MG63 (cell line): ENCODE measurements around the gene TNNI3. TPM values are rescaled to one million over a fixed set of nuclear protein-coding genes. Genes with fewer than 3 reads are reported as not detected.
"Not testable (repeated sequence)": the region's sequence is repeated elsewhere in the genome, so short reads cannot be mapped to it uniquely, and the experiment has no call there.

Experiments
- DNase-seq: peaks from one replicate; pipeline ENCODE4 v3.0.0-alpha.2; 2020
- H3K27me3 ChIP-seq: fragments of 250-450 bp; sonication (Bioruptor Pico); 2 replicates; pipeline ENCODE4 v1.5.1; 2020; ENCODE audit warnings: mild to moderate bottlenecking, moderate library complexity
- H3K36me3 ChIP-seq: fragments of 250-450 bp; sonication (Bioruptor Pico); 2 replicates; pipeline ENCODE4 v1.5.1; 2020; ENCODE audit warnings: mild to moderate bottlenecking, moderate library complexity
- H3K4me3 ChIP-seq: fragments of 250-450 bp; sonication (Bioruptor Pico); 2 replicates; pipeline ENCODE4 v1.5.1; 2020; ENCODE audit warnings: mild to moderate bottlenecking, moderate library complexity
- H3K9me3 ChIP-seq: fragments of 250-450 bp; sonication (Bioruptor Pico); 2 replicates; pipeline ENCODE4 v1.5.1; 2020; ENCODE audit warnings: mild to moderate bottlenecking, moderate library complexity
- total RNA-seq: library from RNA; depleted of rRNA; stranded (reverse); fragments of >200 nt; shearing (Covaris generic); gene quantifications from 2 replicates; pipeline ENCODE4 v1.2.3, GENCODE V29; 2014; ENCODE audit warnings: low replicate concordance

Gene TNNI3
- total RNA-seq, 1 experiment from 2014 or later = not detected

DNA sequence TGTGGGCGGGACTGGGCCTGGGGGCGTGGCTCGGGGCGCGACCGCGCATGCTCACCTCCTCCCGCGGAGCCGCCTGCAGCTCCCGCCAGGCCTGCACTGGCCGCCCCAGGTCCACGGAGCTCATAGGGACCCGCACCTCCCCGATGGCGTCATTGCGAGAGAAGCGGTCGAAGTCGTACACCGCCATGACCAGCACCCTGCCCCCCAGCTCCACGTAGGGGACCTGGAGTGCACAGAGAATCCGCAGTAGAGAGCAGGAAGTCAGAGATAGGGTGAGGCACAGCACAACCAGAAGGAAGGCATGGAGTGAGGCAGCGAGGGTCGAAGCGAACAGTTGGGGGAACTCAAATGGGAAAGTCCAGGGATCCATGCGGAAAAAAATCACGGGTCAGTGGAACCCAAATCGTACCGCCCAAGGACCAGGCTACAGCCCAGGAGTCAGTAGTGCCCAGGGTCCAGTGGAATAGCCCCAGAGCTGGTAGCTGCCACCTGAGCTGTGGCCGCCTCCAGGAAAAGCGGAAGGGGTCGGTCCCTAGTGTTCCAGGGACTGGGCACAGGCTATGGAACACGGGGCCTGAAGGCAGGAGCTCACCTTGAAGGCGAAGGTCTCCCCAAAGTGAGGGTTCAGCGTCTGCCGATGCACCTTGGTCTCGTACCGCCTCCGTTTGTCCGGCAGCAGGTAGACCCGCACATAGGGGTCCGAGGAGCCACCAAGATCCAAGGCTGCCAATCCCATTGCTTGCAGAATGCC, 17.8 kb upstream of the TNNI3 start:
- Histone ChIP-seq H3K4me3 (no peak overlapping the region), H3K36me3 (no peaks in the 10 kb centered on the region), H3K27me3 (peaks cover 7% of the 10 kb centered on the region), H3K9me3 (no peaks in the 10 kb centered on the region)
- DNase-seq = no peak

DNA sequence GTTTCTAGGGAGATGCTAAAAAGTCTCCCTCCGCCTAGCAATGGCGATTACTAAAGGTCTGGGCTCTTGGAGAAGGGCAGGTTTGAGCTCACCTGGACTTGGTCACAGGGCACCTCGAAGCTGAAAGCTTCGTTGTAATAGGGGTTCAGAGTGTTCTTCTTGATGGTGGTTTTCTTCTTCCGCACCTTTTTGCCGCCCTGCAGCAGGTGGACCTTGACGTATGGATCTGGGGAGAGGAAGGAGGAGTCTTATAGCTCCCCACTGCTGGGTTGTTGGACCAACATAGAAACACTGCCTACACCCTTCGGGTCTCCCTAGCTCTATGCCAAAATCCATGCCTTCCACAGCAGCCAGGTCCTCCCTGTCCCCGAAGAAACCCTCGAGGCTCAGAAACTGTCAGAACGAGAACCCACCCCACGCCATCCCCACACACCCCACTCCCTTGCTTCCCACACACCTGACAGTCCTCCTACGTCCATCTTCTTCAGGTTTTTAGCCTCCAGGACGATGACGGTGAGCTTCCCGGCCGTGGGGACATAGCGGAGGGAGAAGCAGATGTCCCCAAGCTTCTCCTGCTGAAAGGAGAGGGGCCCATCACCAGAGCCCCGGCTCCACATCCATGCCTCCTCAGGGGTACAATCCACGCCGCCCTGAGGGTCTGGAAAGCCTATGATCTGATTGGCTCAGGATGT, 17.0 kb upstream of the TNNI3 start:
- Histone ChIP-seq H3K27me3 (peaks cover 1% of the 10 kb centered on the region), H3K4me3 (peak overlapping the region; percentile 62; the same call in 1 of the 2 replicates), H3K9me3 (no peaks in the 10 kb centered on the region), H3K36me3 (no peaks in the 10 kb centered on the region)
- no peak for DNase-seq

DNA sequence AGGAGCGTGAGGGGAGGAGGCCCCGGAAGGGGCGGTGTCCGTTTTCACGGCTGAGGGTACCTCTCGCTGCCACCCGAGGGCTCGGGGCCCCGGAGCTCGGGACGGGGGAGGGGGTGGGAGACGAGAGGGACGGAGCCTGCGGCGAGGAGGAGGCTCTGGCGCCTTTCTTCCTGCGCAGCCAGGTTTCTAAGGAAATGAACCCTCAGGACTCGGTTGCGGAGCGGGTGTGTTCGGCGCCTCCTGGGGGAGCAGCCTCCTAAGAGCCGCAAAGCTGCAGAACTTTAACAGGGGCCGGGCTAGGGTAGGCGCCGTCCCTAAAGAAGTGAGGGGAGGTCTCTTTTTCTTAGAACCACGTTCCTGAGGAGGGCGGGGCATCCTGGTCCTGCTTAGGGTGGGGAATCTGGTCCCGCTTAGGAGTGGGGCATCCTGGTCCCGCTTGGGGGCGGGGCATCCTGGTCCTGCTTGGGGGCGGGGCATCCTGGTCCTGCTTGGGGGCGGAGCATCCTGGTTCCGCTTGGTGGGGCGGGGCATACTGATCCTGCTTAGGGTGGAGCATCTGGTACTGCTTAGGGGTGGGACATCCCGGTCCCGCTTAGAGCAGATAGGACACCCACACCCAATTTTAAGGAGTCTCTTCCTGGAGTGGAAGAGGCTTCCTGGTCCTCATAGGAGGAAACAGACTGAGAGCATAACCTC, 16.3 kb upstream of the TNNI3 start:
- peak; percentile 88 for DNase-seq
- no peaks in the 10 kb centered on the region for H3K9me3 ChIP-seq
- no peaks in the 10 kb centered on the region for H3K36me3 ChIP-seq
- peak overlapping the region; percentile 62 for H3K4me3 ChIP-seq
- H3K27me3 ChIP-seq = no peaks in the 10 kb centered on the region; the same call in 1 of the 2 replicates

DNA sequence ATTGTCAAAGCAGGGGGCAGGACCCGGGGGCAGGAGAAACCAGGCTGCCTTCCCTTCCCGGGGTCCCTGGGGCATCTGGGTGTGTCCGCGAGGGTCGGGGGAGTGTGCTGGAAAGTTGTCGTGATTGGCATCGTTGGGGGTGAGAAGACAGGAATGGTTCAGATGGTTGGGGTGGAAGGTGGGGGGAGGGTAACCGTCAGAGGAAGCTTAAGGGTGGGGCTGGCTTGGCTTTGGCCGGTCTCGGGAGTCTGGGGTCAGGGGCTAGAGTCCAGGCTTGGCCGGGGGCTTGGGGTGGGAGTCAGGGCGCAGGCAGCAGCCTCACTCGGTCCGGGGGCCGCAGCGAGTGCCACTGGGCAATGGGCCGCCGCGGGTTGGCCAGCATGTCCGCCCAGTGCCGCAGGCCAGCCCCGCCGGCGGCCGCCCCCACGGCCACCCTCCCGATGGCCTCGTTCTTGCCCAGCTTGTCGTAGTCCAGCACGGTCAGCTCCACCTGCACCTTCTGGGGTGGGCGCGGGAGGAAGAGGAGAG, 15.7 kb upstream of the TNNI3 start:
- Histone ChIP-seq H3K27me3 (no peaks in the 10 kb centered on the region; the same call in 1 of the 2 replicates), H3K9me3 (no peaks in the 10 kb centered on the region), H3K36me3 (no peaks in the 10 kb centered on the region), H3K4me3 (peak overlapping the region; percentile 62)
- DNase-seq = no peak

DNA sequence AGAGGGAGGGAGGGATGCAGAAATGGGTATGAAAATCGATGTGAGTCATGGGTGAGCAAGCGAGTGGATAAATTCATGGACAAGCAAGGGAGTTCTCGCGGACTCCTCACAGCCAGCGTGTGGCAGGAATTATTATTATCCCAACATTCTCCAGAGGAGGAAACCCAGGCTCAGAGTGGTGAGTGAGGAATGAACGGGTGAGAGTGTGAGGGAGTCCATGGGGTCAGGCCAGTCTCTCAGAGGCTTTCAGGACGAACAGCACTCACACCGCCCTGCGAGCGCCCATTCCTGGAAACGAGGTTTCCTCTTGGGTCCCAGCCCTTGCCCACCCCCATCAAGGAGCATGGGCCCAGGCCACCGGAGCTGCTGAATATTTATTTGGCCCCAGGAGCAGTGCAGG, 15.2 kb upstream of the TNNI3 start:
- H3K36me3 ChIP-seq = no peaks in the 10 kb centered on the region
- H3K4me3 ChIP-seq = peak overlapping the region; percentile 62
- peak; percentile 71 for DNase-seq
- H3K27me3 ChIP-seq = peaks cover 1% of the 10 kb centered on the region; the same call in 1 of the 2 replicates
- H3K9me3 ChIP-seq = no peaks in the 10 kb centered on the region

DNA sequence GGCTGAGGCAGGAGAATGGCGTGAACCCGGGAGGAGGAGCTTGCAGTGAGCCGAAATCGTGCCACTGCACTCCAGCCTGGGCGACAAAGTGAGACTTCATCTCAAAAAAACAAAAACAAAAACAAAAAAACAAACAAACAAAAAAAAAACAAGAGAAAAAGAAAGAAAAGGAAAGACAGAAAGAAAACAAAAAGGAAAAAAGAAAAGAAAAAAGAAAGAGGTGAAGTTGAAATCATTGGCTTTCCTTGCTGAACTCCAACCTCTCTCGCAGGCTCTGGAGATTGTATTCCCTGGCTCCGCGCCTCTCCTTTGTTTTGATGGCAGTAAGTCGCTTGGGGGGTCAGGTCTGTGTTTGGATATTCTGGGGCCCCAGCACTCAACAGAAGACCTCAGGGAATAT, 14.8 kb upstream of the TNNI3 start:
- not testable (repeated sequence) for DNase-seq, H3K27me3 ChIP-seq

DNA sequence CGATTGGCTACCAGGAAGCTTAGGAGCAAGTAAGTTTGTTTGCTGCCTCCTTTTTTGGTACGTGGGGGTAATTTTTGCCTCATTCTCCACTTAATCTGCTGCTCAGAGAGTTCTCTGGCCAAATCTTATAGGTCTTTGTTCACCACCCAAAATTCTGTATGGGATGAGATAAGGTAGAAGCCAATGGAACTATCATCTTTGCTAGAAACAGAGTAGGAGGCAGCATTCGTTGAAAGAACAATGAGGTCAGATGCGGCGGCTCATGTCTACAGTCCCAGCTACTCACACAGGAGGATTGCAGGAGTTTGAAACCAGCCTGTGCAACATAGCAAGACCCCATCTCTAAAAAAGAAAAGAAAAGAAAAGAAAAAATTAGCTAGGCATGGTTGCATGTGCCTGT, 13.9 kb upstream of the TNNI3 start:
- no peak overlapping the region for H3K4me3 ChIP-seq
- H3K27me3 ChIP-seq = peaks cover 3% of the 10 kb centered on the region; the same call in 1 of the 2 replicates
- no peaks in the 10 kb centered on the region for H3K9me3 ChIP-seq
- DNase-seq = no peak
- no peaks in the 10 kb centered on the region for H3K36me3 ChIP-seq

More for the DNA sequence above, 14.8 kb upstream of the TNNI3 start:
- not testable (repeated sequence) for H3K9me3 ChIP-seq, H3K36me3 ChIP-seq
- peak overlapping the region; percentile 62 for H3K4me3 ChIP-seq

DNA sequence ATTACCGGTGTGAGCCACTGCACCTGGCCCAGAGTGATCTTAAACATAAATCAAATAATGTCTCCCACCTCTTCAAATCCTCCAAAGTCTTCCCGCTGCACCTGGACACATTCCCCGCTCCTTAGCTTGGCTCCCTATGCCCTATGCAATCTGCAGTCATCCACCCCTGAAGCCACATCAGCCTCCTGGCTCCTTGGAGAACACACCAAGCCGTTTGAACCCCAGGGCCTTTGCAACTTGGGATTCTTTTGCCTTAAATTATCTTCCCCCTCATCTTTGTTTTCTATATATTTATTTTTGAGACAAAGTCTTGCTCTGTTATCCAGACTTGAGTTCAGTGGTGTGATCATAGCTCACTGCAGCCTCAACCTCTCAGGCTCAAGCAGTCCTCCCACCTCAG, 11.6 kb upstream of the TNNI3 start:
- H3K36me3 ChIP-seq = no peaks in the 10 kb centered on the region
- no peak overlapping the region for H3K4me3 ChIP-seq
- DNase-seq = no peak
- H3K9me3 ChIP-seq = no peaks in the 10 kb centered on the region
- H3K27me3 ChIP-seq = peaks cover 3% of the 10 kb centered on the region

DNA sequence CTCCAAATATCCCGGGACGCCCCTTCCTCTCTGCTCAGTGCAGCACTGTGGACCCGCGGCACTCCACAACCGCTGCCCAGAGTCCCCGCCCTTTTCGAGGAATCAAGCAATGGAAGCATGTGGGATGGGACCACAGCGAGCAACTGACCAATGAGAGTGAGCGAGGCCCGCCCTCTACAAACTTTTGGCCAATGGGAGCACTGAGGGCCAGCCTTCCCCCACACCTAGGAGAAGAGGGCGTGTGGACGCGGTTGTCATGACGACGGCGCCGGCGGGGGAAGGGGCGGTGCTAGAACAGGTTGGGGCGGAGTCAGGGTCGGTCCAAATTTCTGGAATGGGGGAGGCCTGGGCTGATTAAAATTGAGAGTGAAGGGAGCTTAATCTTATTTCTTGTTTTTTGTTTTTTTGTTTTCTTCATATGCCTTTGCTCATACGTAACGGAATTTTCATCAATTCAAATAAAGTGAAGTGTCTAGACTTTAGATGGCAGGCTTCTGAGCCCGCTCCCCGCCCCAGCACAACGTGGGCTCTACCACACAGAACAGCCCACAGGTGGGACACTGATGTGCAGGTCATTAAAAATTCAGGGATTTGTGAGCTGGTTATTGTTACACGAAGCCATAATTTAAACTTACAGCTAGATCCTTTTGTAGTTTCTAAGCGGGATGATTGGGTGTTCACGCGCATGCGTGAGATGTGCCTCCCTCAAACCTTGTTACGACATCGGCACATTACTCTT, 9.2 kb upstream of the TNNI3 start, which contains the start of gene DNAAF3:
DNAAF3 (minus strand) TSS at position 84 of the 739 bp plus-strand sequence. CDS start 200 bp downstream, outside the sequence.
- H3K36me3 ChIP-seq = no peaks in the 10 kb centered on the region
- DNase-seq = peak; percentile 98
- peaks cover 5% of the 10 kb centered on the region for H3K27me3 ChIP-seq
- H3K9me3 ChIP-seq = no peaks in the 10 kb centered on the region
- H3K4me3 ChIP-seq = peak within 1 kb of the TSS; percentile 52

DNA sequence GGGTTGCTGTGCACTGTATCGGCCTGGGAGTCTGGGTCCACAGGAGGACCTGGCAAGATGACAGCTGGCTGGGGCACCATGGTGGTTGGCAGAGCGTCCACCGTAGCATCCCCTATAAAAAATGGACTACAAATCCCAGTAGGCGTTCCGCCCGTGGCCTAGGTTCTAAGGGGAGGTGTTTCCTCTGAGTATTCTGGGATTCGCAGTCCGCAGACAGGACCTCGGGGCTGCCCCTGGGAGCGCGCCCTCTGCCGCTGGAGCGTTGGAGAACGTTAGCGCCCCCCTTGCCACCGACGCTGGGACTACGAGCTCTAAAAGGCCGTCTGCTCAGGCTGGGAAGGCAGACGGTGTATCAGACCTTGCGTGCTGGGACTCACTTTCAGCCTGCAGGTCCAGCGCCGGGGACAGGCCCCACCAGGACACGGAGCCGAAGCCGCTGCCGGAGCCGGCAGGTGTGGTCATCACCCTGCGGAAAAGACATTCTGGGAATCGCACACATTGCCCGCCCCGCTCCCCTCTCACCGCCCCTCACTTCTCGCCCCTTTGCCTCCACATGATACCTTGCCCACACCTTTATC, 8.5 kb upstream of the TNNI3 start:
- peak; percentile 78 for DNase-seq
- no peaks in the 10 kb centered on the region for H3K36me3 ChIP-seq
- H3K9me3 ChIP-seq = no peaks in the 10 kb centered on the region
- H3K4me3 ChIP-seq = peak overlapping the region; percentile 52
- H3K27me3 ChIP-seq = peaks cover 5% of the 10 kb centered on the region

DNA sequence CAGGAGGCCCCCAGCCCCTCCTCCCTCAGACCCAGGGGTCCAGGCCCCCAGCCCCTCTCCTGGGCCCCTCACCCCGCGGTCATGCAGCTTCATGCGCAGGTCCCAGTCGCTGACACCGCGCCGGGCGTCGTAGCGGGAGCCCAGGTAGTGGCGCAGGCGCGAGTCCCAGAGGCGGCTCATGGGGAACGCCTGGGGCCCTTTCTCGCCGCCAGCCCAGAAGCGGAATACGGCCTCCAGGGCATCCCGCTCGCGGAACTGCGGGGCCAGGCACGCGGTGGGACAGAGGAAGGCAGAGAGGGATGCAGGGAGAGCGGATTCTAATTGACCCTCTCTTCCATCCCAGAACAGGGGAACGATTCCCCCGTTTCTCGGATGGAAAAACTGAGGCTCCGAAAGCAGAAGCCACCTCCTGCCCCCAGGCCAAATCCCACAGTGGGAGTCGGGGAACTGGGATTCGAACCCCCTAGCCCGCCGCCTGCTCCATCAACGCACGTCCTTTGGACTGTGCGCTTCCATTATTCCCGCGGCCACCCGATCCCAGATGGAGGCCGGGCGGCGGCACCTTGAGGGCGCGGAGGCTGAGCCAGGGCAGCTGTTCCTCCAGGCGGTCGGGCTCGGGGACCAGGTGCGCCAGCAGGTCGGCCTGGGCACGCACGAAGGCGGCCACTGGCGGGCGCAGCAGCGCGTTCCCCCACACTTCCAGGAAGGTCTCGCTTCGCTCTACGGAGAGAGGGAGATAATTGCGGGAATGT, 4.2 kb upstream of the TNNI3 start:
- no peak for DNase-seq
- Histone ChIP-seq H3K36me3 (no peaks in the 10 kb centered on the region), H3K9me3 (no peaks in the 10 kb centered on the region), H3K4me3 (no peak overlapping the region), H3K27me3 (peaks cover 2% of the 10 kb centered on the region; the same call in 1 of the 2 replicates)

DNA sequence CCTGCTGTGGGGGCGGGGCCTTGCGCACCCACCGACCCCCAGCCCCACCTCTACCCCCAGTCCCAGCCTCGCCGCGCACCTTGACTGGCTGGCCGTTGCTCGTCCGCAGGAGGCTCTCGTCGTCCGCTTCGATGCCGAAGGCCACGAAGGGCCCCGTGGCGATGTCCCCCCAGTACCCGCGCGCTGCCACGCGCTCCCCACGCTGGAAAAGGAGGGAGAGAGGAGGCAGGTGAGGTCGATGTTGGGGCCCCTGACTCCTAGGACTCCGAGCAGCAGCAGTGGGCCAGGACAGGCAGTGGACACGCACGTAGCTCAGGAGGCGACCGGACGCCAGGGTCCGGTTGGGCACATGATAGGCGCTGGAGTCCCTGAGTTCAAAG, 3.4 kb upstream of the TNNI3 start:
- no peaks in the 10 kb centered on the region for H3K9me3 ChIP-seq
- no peak overlapping the region for H3K4me3 ChIP-seq

DNA sequence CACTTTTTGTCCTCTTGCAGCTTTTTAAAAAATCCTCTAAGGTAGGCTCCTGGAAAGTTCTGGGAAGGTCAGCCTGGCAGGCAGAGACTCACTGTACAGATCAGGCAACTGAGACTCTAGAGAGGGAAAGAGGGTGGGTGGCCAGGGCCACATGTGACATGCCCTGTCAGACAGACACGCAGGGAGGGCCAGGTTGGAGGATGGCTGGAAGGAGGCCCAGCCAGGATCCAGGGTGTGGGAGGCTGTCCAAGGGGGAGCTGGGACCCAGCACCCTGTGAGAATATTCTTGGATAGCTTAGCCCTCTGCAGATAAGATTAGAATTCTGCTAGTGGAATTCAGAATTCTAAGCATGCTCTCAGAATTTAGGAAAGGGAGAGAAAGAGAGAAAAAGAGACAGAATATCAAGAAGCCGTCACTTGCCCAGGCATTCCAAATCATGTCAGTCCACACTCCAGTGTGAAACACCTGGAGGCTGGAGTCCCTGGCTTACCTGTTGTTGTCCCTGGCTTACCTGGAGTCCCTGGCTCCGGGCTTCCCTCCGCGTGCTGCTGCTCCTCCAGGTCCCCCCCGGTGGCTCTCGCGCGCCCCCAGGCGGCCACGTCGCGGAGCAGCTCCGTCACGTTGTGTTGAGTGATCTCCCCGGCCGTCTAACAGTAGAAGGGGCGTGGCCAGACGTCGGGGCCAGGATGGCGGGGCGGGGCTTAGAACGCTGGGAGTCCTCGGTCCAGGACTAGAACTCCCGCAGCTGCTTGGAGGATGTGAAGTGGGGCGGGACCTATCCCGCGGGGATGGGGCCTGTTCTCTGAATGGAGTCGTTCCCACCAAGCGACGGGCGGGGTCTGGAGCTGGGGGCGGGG, 2.8 kb upstream of the TNNI3 start:
- H3K4me3 ChIP-seq = no peak overlapping the region
- DNase-seq = peak; percentile 92
- H3K9me3 ChIP-seq = no peaks in the 10 kb centered on the region
- H3K36me3 ChIP-seq = no peaks in the 10 kb centered on the region
- peaks cover 2% of the 10 kb centered on the region; the same call in 1 of the 2 replicates for H3K27me3 ChIP-seq

More for the DNA sequence above, 3.4 kb upstream of the TNNI3 start:
- H3K36me3 ChIP-seq = no peaks in the 10 kb centered on the region
- DNase-seq = no peak
- H3K27me3 ChIP-seq = peaks cover 2% of the 10 kb centered on the region; the same call in 1 of the 2 replicates

DNA sequence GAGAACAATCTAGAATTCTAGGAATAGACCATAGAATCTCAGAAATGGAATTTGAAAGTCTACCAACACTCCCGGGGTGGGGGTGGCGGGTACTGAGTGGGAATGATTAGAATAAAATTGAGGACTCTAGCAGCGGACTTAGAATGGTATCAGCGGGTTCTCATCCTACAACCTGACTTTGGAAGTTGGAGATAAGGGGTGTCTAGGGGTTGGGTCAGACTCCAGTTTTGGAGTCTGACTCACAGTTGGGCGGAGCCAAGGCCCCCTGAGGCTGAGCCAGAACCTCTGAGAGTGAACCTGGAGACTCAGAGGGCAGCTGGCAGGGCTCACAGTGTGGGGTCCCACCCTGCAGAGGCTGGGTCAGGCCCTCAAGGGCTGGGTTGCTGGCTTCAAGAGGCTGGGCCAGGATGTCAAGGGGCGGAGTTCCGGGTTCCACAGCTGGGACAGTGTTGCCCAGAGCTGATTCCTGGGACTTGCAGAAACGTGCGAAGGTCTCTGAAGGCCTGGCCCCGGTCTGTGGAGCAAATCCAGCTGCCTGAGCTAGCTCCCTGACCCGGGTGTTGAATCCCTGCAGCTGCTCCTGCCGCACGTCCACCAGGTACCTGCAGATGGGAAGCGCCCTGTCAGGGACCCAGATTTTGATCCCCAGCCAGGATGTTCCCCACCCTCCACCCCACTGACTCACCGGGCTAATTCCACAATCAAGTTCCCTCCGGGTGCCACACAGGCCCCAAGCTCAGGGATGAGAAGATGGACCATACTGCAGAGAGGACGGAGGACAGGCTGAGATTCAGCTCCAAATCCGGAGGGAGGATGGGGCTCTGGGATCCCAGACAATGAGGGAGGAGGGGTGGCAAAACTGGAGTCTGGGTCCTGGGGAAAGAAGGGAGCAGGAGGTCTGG, 1.6 kb upstream of the TNNI3 start:
- H3K4me3 ChIP-seq = peak overlapping the region; percentile 17
- DNase-seq = peak; percentile 96

More for the DNA sequence above, 1.6 kb upstream of the TNNI3 start:
- Histone ChIP-seq H3K27me3 (peaks cover 2% of the 10 kb centered on the region; the same call in 1 of the 2 replicates), H3K36me3 (no peaks in the 10 kb centered on the region), H3K9me3 (no peaks in the 10 kb centered on the region)
